GM21381 (cell line): ENCODE measurements around the gene PDCD1LG2.
"Not testable (repeated sequence)": the region's sequence is repeated elsewhere in the genome, so short reads cannot be mapped to it uniquely, and the experiment has no call there.

Experiments
- ATAC-seq: cut with Tn5 transposase; IDR thresholded peaks from one replicate; pipeline ENCODE4 v1.9.1; 2021; ENCODE audit warnings: mild to moderate bottlenecking, moderate library complexity; ENCODE audit not compliant: unreplicated experiment

Gene PDCD1LG2

GRCh38 chr9:5493679-5494511 is 16.4 kb upstream of the PDCD1LG2 start:
- ATAC-seq, result peak; percentile 81

- not testable (repeated sequence) for ATAC-seq
Measured at GRCh38 chr9:5494765-5495164, 15.6 kb upstream of the PDCD1LG2 start.

GRCh38 chr9:5499157-5499556 is 11.2 kb upstream of the PDCD1LG2 start:
- ATAC-seq, result no peak

GRCh38 chr9:5499889-5500398 is 10.4 kb upstream of the PDCD1LG2 start:
- no peak for ATAC-seq

- no peak for ATAC-seq
Measured at GRCh38 chr9:5500441-5501235, 9.7 kb upstream of the PDCD1LG2 start.

GRCh38 chr9:5502553-5502952 is 7.8 kb upstream of the PDCD1LG2 start:
- no peak for ATAC-seq

- no peak for ATAC-seq
Measured at GRCh38 chr9:5509573-5509972, 758 bp upstream of the PDCD1LG2 start.

GRCh38 chr9:5510989-5511388 is 658 bp downstream of the PDCD1LG2 start:
- no peak for ATAC-seq

GRCh38 chr9:5511476-5511875 is 1.1 kb downstream of the PDCD1LG2 start:
- no peak for ATAC-seq

GRCh38 chr9:5511935-5512580 is 1.7 kb downstream of the PDCD1LG2 start:
- ATAC-seq, result no peak

- no peak for ATAC-seq
Measured at GRCh38 chr9:5512658-5513452, 2.5 kb downstream of the PDCD1LG2 start.

- no peak for ATAC-seq
Measured at GRCh38 chr9:5513966-5514616, 3.8 kb downstream of the PDCD1LG2 start.

- ATAC-seq, result no peak
Measured at GRCh38 chr9:5514617-5515260, 4.4 kb downstream of the PDCD1LG2 start.

GRCh38 chr9:5515261-5515650 is 4.9 kb downstream of the PDCD1LG2 start:
- no peak for ATAC-seq

- no peak for ATAC-seq
Measured at GRCh38 chr9:5516453-5517220, 6.3 kb downstream of the PDCD1LG2 start.

- peak; percentile 54 for ATAC-seq
Measured at GRCh38 chr9:5518171-5518936, 8.0 kb downstream of the PDCD1LG2 start.

GRCh38 chr9:5518937-5519319 is 8.6 kb downstream of the PDCD1LG2 start:
- peak; percentile 13 for ATAC-seq

- ATAC-seq, result no peak
Measured at GRCh38 chr9:5524090-5524489, 13.8 kb downstream of the PDCD1LG2 start.
